ENCODE results near the gene TET2.
A peak's percentile ranks its signal among the peaks of the same experiment; 100 is the strongest.

The TET2 gene

GRCh38 chr4:105140684-105141490 is 5.8 kb upstream of the TET2 start:
- DNase-seq (ENCODE audit: low read depth in 3 of 3) = peak in 1 of 3 experiments; percentile 17

GRCh38 chr4:105145156-105145902 is 1.3 kb upstream of the TET2 start:
- no peak for DNase-seq (ENCODE audit: low read depth in 3 of 3)

GRCh38 chr4:105145903-105146275 is 787 bp upstream of the TET2 start:
- peak in 2 of 3 experiments; percentile 33 to 38 for DNase-seq (ENCODE audit: low read depth in 3 of 3)

GRCh38 chr4:105147016-105147552 is 408 bp downstream of the TET2 start:
- no peak for DNase-seq (ENCODE audit: low read depth in 3 of 3)

- peak in 1 of 3 experiments; percentile 23 for DNase-seq (ENCODE audit: low read depth in 3 of 3)
Measured at GRCh38 chr4:105147553-105148161, 981 bp downstream of the TET2 start.

- DNase-seq (ENCODE audit: low read depth in 3 of 3) = no peak
Measured at GRCh38 chr4:105148356-105148755, 1.7 kb downstream of the TET2 start.

- DNase-seq (ENCODE audit: low read depth in 3 of 3) = no peak
Measured at GRCh38 chr4:105148776-105149175, 2.1 kb downstream of the TET2 start.

GRCh38 chr4:105149771-105150170 is 3.1 kb downstream of the TET2 start:
- no peak for DNase-seq (ENCODE audit: low read depth in 3 of 3)

GRCh38 chr4:105150503-105150902 is 3.8 kb downstream of the TET2 start:
- no peak for DNase-seq (ENCODE audit: low read depth in 3 of 3)

GRCh38 chr4:105153749-105154148 is 7.1 kb downstream of the TET2 start:
- DNase-seq (ENCODE audit: low read depth in 3 of 3) = no peak

- no peak for DNase-seq (ENCODE audit: low read depth in 3 of 3)
Measured at GRCh38 chr4:105154576-105154975, 7.9 kb downstream of the TET2 start.

GRCh38 chr4:105155426-105155825 is 8.8 kb downstream of the TET2 start:
- no peak for DNase-seq (ENCODE audit: low read depth in 3 of 3)

GRCh38 chr4:105158837-105159236 is 12.2 kb downstream of the TET2 start:
- no peak for DNase-seq (ENCODE audit: low read depth in 3 of 3)

GRCh38 chr4:105162123-105162796 is 15.6 kb downstream of the TET2 start:
- DNase-seq (ENCODE audit: low read depth in 3 of 3) = no peak

- no peak for DNase-seq (ENCODE audit: low read depth in 3 of 3)
Measured at GRCh38 chr4:105164548-105164947, 17.9 kb downstream of the TET2 start.

- no peak for DNase-seq (ENCODE audit: low read depth in 3 of 3)
Measured at GRCh38 chr4:105166066-105166465, 19.4 kb downstream of the TET2 start.

GRCh38 chr4:105170711-105171110 is 24.0 kb downstream of the TET2 start:
- DNase-seq (ENCODE audit: low read depth in 3 of 3) = no peak

- DNase-seq (ENCODE audit: low read depth in 3 of 3) = no peak
Measured at GRCh38 chr4:105171912-105172311, 25.2 kb downstream of the TET2 start.

GRCh38 chr4:105174098-105174497 is 27.4 kb downstream of the TET2 start:
- no peak for DNase-seq (ENCODE audit: low read depth in 3 of 3)

- no peak for DNase-seq (ENCODE audit: low read depth in 3 of 3)
Measured at GRCh38 chr4:105179539-105180401, 33.1 kb downstream of the TET2 start.

GRCh38 chr4:105181259-105181658 is 34.6 kb downstream of the TET2 start:
- DNase-seq (ENCODE audit: low read depth in 3 of 3) = no peak
